ENCODE measurements around the gene CDYL2.

- TF ChIP-seq EZH2phosphoT487 (IDR thresholded peaks at IDR 0.05; ENCODE audit: insufficient read depth, low read depth) (no peak), EZH2 (IDR thresholded peaks at IDR 0.05; ENCODE audit: insufficient read depth, poor library complexity, severe bottlenecking) (no peak)
These were observed 12.0 kb upstream of the CDYL2 start for GRCh38 chr16:80816356-80816755.
